Measurements from ENCODE around the gene ITGB3BP.

DNA sequence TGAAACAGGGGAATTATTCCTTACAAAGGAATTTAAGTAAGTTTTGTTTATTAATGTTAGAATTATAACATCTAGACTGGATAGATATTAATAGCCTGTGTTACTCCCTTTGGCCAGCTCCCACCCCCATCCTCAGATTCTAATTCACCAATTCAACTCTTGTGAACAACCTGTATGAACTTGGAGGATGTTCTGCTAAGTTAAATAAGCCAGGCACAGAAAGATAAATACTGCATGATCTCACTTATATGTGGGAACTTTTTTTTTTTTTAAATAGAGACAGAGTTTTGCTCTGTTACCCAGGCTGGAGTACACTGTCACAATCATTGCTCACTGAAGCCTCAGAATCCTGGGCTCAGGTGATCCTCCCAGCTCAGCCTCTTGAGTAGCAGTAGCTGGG lies 32.5 kb upstream of the ITGB3BP start:
- TF ChIP-seq, protein P1, sequence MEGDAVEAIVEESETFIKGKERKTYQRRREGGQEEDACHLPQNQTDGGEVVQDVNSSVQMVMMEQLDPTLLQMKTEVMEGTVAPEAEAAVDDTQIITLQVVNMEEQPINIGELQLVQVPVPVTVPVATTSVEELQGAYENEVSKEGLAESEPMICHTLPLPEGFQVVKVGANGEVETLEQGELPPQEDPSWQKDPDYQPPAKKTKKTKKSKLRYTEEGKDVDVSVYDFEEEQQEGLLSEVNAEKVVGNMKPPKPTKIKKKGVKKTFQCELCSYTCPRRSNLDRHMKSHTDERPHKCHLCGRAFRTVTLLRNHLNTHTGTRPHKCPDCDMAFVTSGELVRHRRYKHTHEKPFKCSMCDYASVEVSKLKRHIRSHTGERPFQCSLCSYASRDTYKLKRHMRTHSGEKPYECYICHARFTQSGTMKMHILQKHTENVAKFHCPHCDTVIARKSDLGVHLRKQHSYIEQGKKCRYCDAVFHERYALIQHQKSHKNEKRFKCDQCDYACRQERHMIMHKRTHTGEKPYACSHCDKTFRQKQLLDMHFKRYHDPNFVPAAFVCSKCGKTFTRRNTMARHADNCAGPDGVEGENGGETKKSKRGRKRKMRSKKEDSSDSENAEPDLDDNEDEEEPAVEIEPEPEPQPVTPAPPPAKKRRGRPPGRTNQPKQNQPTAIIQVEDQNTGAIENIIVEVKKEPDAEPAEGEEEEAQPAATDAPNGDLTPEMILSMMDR (IDR thresholded peaks at IDR 0.05; ENCODE audit: insufficient read depth, low read length, poor library complexity, severe bottlenecking): no peak
- TF ChIP-seq EZH2phosphoT487 (conservative IDR thresholded peaks at IDR 0.05; ENCODE audit: low read length): no peak
